Pons (tissue), 1 donor: ENCODE results near the gene RBMY1B.
"Not testable (repeated sequence)": the region's sequence is repeated elsewhere in the genome, so short reads cannot be mapped to it uniquely, and the experiment has no call there.

Experiments
- DNase-seq: peaks from one replicate; pipeline ENCODE4 v3.0.0-alpha.2; 2016; ENCODE audit warnings: low spot score

The RBMY1B gene

DNA sequence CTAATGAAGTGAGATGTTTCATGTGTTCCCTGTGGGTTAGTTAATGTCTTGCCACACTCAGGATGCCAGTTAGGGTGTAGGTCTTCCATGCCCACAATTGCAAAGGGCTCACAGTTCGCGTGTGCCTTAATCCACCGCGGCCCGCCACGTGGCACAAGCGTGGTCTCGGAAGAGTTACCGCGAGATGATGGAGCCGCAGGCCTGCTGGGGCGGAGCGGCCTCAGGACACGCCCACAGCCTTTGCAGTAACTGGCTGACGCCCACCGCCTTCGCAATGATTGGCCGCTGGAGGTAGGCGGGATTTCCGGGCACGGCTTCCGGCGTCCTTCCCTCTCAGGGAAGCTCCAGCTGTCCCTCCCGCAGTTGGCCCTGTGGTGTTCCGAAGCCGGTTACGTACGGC is at the start of gene RBMY1B:
Gene RBMY1B (plus strand): TSS at position 301 of the 400 bp plus-strand sequence. CDS start 2,013 bp downstream, outside the sequence.
- DNase-seq, result not testable (repeated sequence)

DNA sequence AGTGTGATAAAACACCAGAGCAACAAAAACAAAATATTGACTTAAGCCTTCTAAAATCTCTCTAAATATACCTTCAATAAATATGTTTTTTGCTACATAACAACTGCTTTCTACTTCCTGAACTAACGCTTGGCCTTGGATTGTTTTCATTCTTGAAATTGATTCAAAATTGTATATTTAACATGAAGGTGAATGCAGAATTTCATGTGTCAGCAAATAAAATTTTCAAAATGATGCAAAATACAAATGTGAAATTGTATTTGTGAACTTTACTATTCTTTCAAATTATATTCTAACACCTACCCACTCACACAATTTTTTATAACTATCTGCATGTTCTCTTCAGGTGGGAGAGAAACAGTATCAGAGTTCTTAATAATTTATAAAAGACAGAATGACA is 48.2 kb upstream of the RBMY1B start:
- not testable (repeated sequence) for DNase-seq

DNA sequence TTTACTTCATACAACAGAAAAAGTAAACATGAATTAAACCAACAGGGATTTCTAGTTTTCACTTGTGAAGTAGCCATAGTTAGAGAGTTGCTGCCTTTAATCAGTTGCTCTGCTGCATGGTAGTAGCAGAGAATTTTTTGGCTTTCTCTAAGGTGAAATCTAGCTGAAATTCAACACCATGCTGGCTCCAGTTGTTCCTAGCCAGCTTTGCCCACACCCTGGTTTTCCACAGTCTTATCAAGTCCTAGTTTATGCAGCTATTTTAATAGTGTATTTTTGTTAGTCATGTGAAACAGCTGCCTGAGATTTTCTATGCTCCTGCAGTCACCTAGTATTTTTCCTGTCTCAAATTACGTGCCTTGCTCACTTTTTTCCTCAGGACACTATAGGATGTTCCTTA is 28.2 kb upstream of the RBMY1B start:
- DNase-seq, result no peak

DNA sequence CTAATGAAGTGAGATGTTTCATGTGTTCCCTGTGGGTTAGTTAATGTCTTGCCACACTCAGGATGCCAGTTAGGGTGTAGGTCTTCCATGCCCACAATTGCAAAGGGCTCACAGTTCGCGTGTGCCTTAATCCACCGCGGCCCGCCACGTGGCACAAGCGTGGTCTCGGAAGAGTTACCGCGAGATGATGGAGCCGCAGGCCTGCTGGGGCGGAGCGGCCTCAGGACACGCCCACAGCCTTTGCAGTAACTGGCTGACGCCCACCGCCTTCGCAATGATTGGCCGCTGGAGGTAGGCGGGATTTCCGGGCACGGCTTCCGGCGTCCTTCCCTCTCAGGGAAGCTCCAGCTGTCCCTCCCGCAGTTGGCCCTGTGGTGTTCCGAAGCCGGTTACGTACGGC is 23.4 kb downstream of the RBMY1B start, which contains the start of gene RBMY1A1:
Gene RBMY1A1 (plus strand): TSS at position 301 of the 400 bp plus-strand sequence. CDS start 2,013 bp downstream, outside the sequence.
- DNase-seq, result not testable (repeated sequence)

DNA sequence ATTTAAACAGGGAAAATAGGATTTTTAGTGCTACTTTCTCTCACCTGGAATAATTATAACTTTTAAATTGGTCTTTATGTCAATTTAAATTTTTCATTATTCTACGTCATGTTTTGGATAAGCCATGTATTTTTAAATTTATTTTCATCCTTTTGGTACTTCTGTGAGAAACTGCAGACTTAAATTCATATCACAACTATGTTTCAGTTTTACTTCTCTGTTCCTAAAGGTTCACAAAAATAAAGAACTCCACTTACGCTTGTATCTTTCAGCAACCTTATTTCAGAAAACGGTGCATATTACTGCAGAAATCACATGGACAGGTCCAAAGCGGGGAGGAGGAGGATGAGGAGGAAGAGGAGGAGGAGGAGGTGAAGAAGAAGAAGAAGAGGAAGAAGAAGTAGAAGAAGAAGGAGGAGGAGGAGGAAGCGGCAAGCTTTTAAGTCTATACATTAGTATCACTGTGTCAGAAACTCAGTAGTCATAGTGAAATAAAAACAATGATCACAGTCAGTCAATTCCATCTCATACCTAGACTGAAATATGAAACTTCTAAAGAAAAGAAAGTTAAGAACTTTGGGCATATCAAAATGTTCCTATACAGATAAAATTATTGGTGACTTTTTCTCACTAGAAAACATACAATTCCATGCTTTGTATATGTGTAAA is 48.3 kb downstream of the RBMY1B start:
- not testable (repeated sequence) for DNase-seq
